ENCODE results near the gene UMODL1.
"Not testable (repeated sequence)": the region's sequence is repeated elsewhere in the genome, so short reads cannot be mapped to it uniquely, and the experiment has no call there.

DNA sequence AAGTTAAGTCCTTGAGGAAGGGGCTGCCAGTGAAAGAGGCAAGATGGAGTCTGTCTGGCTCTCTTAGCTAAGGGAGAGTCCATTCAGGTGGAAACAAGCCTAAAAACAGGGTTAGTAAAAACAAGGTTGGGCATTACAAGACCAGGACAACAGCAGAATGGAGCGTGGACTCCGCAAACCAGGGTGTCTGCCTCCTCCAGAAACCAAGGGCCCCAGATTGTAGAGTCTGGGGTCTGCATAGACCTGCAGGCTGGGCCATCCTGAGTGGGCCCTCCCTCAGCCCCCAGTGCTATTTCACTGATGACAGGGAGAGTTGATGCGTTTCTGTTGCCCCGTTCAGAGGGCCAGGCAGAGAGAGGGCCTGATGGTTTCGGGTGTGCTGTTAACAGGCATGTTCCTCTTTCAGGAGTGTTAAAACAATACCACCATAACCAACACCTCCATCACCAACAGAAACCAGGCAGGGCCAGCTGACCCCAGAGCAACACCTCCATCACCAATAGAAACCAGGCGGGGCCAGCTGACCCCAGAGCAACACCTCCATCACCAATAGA lies 6.6 kb downstream of the UMODL1 start:
- TF ChIP-seq, protein P1, sequence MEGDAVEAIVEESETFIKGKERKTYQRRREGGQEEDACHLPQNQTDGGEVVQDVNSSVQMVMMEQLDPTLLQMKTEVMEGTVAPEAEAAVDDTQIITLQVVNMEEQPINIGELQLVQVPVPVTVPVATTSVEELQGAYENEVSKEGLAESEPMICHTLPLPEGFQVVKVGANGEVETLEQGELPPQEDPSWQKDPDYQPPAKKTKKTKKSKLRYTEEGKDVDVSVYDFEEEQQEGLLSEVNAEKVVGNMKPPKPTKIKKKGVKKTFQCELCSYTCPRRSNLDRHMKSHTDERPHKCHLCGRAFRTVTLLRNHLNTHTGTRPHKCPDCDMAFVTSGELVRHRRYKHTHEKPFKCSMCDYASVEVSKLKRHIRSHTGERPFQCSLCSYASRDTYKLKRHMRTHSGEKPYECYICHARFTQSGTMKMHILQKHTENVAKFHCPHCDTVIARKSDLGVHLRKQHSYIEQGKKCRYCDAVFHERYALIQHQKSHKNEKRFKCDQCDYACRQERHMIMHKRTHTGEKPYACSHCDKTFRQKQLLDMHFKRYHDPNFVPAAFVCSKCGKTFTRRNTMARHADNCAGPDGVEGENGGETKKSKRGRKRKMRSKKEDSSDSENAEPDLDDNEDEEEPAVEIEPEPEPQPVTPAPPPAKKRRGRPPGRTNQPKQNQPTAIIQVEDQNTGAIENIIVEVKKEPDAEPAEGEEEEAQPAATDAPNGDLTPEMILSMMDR (IDR thresholded peaks at IDR 0.05) = not testable (repeated sequence)
- TF ChIP-seq POLR2A, EP300 (IDR thresholded peaks at IDR 0.05): not testable (repeated sequence)

All from ovary (tissue), 3 donors.